HEK293 (cell line): ENCODE measurements around the gene SH3BGRL3.

Experiments used
- SP2 ChIP-seq: fragments of 450-650 bp; formaldehyde crosslinking; IDR thresholded peaks from 2 replicates; pipeline ENCODE4 v1.5.1; 2016; ENCODE audit warnings: missing biosample characterization, missing genetic modification characterization
- YY1 ChIP-seq: fragments of 450-650 bp; formaldehyde crosslinking; IDR thresholded peaks from 2 replicates; pipeline ENCODE4 v1.5.1; 2018; ENCODE audit warnings: missing biosample characterization, missing genetic modification characterization
- ZBTB17 ChIP-seq: fragments of 450-650 bp; formaldehyde crosslinking; IDR thresholded peaks from 2 replicates; pipeline ENCODE4 v1.5.1; 2016; ENCODE audit warnings: missing biosample characterization, missing genetic modification characterization
- ZFHX2 ChIP-seq: fragments of 450-650 bp; formaldehyde crosslinking; conservative IDR thresholded peaks from 2 replicates; pipeline ENCODE4 v1.5.1; 2016; ENCODE audit warnings: missing biosample characterization, missing genetic modification characterization
- ZNF16 ChIP-seq: fragments of 450-650 bp; formaldehyde crosslinking; IDR thresholded peaks from 2 replicates; pipeline ENCODE4 v1.5.1; 2016; ENCODE audit warnings: low read depth, missing biosample characterization, missing genetic modification characterization
- ZNF214 ChIP-seq: fragments of 450-650 bp; formaldehyde crosslinking; IDR thresholded peaks from 2 replicates; pipeline ENCODE4 v1.5.1; 2017; ENCODE audit warnings: missing biosample characterization, mild to moderate bottlenecking, missing genetic modification characterization, borderline replicate concordance
- ZNF223 ChIP-seq: fragments of 450-650 bp; formaldehyde crosslinking; IDR thresholded peaks from 2 replicates; pipeline ENCODE4 v1.5.1; 2016; ENCODE audit warnings: missing biosample characterization, missing genetic modification characterization
- ZNF529 ChIP-seq: fragments of 450-650 bp; formaldehyde crosslinking; IDR thresholded peaks from 2 replicates; pipeline ENCODE4 v1.5.1; 2017; ENCODE audit warnings: missing genetic modification characterization, missing biosample characterization; ENCODE audit not compliant: insufficient replicate concordance
- ZNF785 ChIP-seq: fragments of 450-650 bp; formaldehyde crosslinking; IDR thresholded peaks from 2 replicates; pipeline ENCODE4 v1.5.1; 2016; ENCODE audit warnings: missing biosample characterization, missing genetic modification characterization
- TF ChIP-seq, protein P1 (sequence below): fragments of 450-650 bp; formaldehyde crosslinking; IDR thresholded peaks from 2 replicates; pipeline ENCODE4 v1.5.1; 2016; ENCODE audit warnings: missing biosample characterization, missing genetic modification characterization
- TF ChIP-seq, protein P2 (sequence below): fragments of 450-650 bp; formaldehyde crosslinking; IDR thresholded peaks from 2 replicates; pipeline ENCODE4 v1.5.1; 2016; ENCODE audit warnings: missing biosample characterization, missing genetic modification characterization
- TF ChIP-seq, protein P3 (sequence below): fragments of 450-650 bp; formaldehyde crosslinking; IDR thresholded peaks from 2 replicates; pipeline ENCODE4 v1.5.1; 2016; ENCODE audit warnings: missing biosample characterization, missing genetic modification characterization
- TF ChIP-seq, protein P4 (sequence below): fragments of 450-650 bp; formaldehyde crosslinking; IDR thresholded peaks from 2 replicates; pipeline ENCODE4 v1.5.1; 2016; ENCODE audit warnings: missing biosample characterization, missing genetic modification characterization

DNA sequence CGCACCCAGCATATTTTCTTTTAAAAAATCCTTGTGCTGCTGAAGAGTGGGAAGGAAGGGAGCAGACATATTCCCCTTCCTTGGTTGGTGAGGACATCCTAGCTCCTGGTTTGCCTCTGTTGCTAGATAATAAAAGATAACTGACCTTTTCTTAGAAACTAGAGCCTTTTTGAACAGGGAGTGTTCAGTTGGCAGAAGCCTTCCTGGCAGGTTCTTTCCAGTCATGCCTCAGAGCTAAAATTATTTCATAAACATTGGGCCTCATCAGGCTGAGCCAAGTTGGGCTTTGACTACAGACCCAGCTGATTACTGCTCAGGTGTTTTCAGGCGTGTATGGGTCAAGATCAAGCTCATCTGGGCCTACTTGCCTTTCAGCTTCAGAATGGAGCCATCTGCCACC lies 22.7 kb upstream of the SH3BGRL3 start:
- TF ChIP-seq, protein P1, sequence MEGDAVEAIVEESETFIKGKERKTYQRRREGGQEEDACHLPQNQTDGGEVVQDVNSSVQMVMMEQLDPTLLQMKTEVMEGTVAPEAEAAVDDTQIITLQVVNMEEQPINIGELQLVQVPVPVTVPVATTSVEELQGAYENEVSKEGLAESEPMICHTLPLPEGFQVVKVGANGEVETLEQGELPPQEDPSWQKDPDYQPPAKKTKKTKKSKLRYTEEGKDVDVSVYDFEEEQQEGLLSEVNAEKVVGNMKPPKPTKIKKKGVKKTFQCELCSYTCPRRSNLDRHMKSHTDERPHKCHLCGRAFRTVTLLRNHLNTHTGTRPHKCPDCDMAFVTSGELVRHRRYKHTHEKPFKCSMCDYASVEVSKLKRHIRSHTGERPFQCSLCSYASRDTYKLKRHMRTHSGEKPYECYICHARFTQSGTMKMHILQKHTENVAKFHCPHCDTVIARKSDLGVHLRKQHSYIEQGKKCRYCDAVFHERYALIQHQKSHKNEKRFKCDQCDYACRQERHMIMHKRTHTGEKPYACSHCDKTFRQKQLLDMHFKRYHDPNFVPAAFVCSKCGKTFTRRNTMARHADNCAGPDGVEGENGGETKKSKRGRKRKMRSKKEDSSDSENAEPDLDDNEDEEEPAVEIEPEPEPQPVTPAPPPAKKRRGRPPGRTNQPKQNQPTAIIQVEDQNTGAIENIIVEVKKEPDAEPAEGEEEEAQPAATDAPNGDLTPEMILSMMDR (tag by site-specific recombination): no peak
- TF ChIP-seq SP2 (tag by site-specific recombination): no peak
- no peak for TF ChIP-seq ZNF529
- TF ChIP-seq, protein P2, sequence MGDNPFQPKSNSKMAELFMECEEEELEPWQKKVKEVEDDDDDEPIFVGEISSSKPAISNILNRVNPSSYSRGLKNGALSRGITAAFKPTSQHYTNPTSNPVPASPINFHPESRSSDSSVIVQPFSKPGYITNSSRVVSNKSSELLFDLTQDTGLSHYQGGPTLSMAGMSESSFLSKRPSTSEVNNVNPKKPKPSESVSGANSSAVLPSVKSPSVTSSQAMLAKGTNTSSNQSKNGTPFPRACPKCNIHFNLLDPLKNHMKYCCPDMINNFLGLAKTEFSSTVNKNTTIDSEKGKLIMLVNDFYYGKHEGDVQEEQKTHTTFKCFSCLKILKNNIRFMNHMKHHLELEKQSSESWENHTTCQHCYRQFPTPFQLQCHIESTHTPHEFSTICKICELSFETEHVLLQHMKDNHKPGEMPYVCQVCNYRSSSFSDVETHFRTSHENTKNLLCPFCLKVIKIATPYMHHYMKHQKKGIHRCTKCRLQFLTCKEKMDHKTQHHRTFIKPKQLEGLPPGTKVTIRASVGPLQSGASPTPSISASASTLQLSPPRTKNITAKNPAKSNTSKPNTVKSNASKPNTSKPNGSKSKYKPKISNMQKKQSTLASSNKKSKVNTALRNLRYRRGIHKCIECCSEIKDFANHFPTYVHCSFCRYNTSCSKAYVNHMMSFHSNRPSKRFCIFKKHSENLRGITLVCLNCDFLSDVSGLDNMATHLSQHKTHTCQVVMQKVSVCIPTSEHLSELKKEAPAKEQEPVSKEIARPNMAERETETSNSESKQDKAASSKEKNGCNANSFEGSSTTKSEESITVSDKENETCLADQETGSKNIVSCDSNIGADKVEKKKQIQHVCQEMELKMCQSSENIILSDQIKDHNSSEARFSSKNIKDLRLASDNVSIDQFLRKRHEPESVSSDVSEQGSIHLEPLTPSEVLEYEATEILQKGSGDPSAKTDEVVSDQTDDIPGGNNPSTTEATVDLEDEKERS (tag by site-specific recombination): no peak
- TF ChIP-seq ZBTB17 (tag by site-specific recombination): no peak
- TF ChIP-seq ZNF214 (tag by site-specific recombination): no peak
- TF ChIP-seq YY1: no peak
- TF ChIP-seq ZNF16 (tag by site-specific recombination): no peak
- no peak for TF ChIP-seq ZFHX2
- TF ChIP-seq, protein P3, sequence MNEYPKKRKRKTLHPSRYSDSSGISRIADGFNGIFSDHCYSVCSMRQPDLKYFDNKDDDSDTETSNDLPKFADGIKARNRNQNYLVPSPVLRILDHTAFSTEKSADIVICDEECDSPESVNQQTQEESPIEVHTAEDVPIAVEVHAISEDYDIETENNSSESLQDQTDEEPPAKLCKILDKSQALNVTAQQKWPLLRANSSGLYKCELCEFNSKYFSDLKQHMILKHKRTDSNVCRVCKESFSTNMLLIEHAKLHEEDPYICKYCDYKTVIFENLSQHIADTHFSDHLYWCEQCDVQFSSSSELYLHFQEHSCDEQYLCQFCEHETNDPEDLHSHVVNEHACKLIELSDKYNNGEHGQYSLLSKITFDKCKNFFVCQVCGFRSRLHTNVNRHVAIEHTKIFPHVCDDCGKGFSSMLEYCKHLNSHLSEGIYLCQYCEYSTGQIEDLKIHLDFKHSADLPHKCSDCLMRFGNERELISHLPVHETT (tag by site-specific recombination): no peak
- no peak for TF ChIP-seq ZNF785 (tag by site-specific recombination)
- TF ChIP-seq, protein P4, sequence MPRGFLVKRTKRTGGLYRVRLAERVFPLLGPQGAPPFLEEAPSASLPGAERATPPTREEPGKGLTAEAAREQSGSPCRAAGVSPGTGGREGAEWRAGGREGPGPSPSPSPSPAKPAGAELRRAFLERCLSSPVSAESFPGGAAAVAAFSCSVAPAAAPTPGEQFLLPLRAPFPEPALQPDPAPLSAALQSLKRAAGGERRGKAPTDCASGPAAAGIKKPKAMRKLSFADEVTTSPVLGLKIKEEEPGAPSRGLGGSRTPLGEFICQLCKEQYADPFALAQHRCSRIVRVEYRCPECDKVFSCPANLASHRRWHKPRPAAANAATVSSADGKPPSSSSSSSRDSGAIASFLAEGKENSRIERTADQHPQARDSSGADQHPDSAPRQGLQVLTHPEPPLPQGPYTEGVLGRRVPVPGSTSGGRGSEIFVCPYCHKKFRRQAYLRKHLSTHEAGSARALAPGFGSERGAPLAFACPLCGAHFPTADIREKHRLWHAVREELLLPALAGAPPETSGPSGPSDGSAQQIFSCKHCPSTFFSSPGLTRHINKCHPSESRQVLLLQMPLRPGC (tag by site-specific recombination): no peak
- TF ChIP-seq ZNF223: no peak
